ENCODE data around the gene TMEM168. TPM values are rescaled to one million over a fixed set of nuclear protein-coding genes. Genes with fewer than 3 reads are reported as not detected.

The TMEM168 gene
- total and polyA plus RNA-seq, 2 donors from 2014 or later: 8.8 to 26.9 TPM

- Histone ChIP-seq H3K4me3 (ENCODE audit: low read length in 3 of 3) (no peak overlapping the region), H3K9ac (ENCODE audit: low read length in 3 of 3) (no peak overlapping the region), H3K9me3 (ENCODE audit: control insufficient read depth in 2 of 3, insufficient read depth in 1 of 3, low read length in 3 of 3) (no peaks in the 10 kb centered on the region), H3K4me1 (ENCODE audit: control insufficient read depth in 2 of 3, insufficient read depth in 2 of 3, low read depth in 1 of 3, low read length in 3 of 3) (no peaks in the 10 kb centered on the region), H3K36me3 (ENCODE audit: control insufficient read depth in 2 of 3, insufficient read depth in 3 of 3, low read length in 3 of 3) (peaks cover 0 to 5% (median 2%) of the 10 kb centered on the region in 3 donors), H3K27ac (ENCODE audit: low read depth in 2 of 2, low read length in 2 of 2) (no peak overlapping the region), H3K27me3 (ENCODE audit: control insufficient read depth, insufficient read depth, low read length) (no peaks in the 10 kb centered on the region)
- DNase-seq (peak in 2 of 5 donors; percentile 6 to 25), FAIRE-seq (no peak)
- no peak for TF ChIP-seq CTCF (IDR thresholded peaks at IDR 0.05; ENCODE audit: borderline replicate concordance, extremely low read depth, insufficient read depth)
- intact Hi-C loops (cut with DNase I): no loop called here
Observed at GRCh38 chr7:112819536-112819935, 29.3 kb upstream of the TMEM168 start.

DNA sequence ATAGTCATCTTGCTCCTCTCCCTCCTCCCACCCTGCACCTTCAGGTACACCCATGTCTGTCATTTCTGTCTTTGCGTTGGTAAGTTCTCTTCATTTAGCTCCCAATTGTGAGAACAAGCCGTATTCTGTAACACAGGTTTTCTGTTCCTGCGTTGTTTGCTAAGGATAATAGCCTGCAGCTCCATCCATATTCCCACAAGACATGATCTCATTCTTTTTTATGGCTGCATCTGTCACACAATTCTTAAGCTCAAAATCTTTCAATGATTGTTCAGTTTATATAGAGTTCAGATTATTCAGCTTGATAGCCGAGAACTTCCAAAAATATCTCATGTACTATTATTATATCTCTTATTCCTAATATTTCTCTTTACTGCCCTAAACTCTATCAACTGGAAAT is 16.0 kb upstream of the TMEM168 start:
- Histone ChIP-seq H3K27me3 (ENCODE audit: control insufficient read depth, insufficient read depth, low read length) (no peaks in the 10 kb centered on the region), H3K9me3 (ENCODE audit: control insufficient read depth in 2 of 3, insufficient read depth in 1 of 3, low read length in 3 of 3) (no peaks in the 10 kb centered on the region), H3K4me3 (ENCODE audit: low read length in 3 of 3) (no peak overlapping the region), H3K27ac (ENCODE audit: low read depth in 2 of 2, low read length in 2 of 2) (no peak overlapping the region), H3K9ac (ENCODE audit: low read length in 3 of 3) (no peak overlapping the region), H3K4me1 (ENCODE audit: control insufficient read depth in 2 of 3, insufficient read depth in 2 of 3, low read depth in 1 of 3, low read length in 3 of 3) (no peaks in the 10 kb centered on the region), H3K36me3 (ENCODE audit: control insufficient read depth in 2 of 3, insufficient read depth in 3 of 3, low read length in 3 of 3) (no peaks in the 10 kb centered on the region)
- DNase-seq: no peak
- no peak for FAIRE-seq
- TF ChIP-seq CTCF (IDR thresholded peaks at IDR 0.05; ENCODE audit: borderline replicate concordance, extremely low read depth, insufficient read depth): no peak
- intact Hi-C loops (cut with DNase I): no loop called here

GRCh38 chr7:112802406-112802805 is 12.2 kb upstream of the TMEM168 start:
- Histone ChIP-seq H3K4me3 (ENCODE audit: low read length in 3 of 3) (no peak overlapping the region), H3K27me3 (ENCODE audit: control insufficient read depth, insufficient read depth, low read length) (no peaks in the 10 kb centered on the region), H3K4me1 (ENCODE audit: control insufficient read depth in 2 of 3, insufficient read depth in 2 of 3, low read depth in 1 of 3, low read length in 3 of 3) (no peaks in the 10 kb centered on the region), H3K36me3 (ENCODE audit: control insufficient read depth in 2 of 3, insufficient read depth in 3 of 3, low read length in 3 of 3) (no peaks in the 10 kb centered on the region), H3K9me3 (ENCODE audit: control insufficient read depth in 2 of 3, insufficient read depth in 1 of 3, low read length in 3 of 3) (no peaks in the 10 kb centered on the region), H3K27ac (ENCODE audit: low read depth in 2 of 2, low read length in 2 of 2) (no peak overlapping the region), H3K9ac (ENCODE audit: low read length in 3 of 3) (no peak overlapping the region)
- intact Hi-C loops (cut with DNase I): no loop called here
- FAIRE-seq (no peak), DNase-seq (no peak)
- no peak for TF ChIP-seq CTCF (IDR thresholded peaks at IDR 0.05; ENCODE audit: borderline replicate concordance, extremely low read depth, insufficient read depth)

DNA sequence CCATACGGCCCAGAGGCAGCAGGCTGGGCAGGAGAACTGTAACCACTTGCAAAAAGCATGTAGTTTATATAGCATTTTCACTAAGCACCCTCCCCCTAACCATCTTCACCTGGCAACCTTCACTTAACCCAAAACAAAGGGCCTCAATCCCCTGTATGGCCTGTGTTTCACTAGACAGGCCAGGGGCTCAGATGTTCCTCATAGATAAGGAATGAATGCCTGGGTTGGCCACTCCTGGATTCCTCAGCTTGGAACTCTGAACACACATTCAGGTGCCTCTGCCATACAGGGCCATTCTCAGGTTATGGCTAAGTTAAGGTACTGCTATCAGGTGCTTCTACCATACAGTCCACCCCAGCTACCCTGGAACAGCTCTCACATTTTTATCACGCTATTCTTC is 10.3 kb upstream of the TMEM168 start:
- FAIRE-seq (no peak), DNase-seq (no peak)
- no peaks in the 10 kb centered on the region for H3K4me1 ChIP-seq (ENCODE audit: control insufficient read depth in 2 of 3, insufficient read depth in 2 of 3, low read depth in 1 of 3, low read length in 3 of 3)
- H3K9ac ChIP-seq (ENCODE audit: low read length in 3 of 3): no peak overlapping the region
- H3K9me3 ChIP-seq (ENCODE audit: control insufficient read depth in 2 of 3, insufficient read depth in 1 of 3, low read length in 3 of 3): no peaks in the 10 kb centered on the region
- H3K27ac ChIP-seq (ENCODE audit: low read depth in 2 of 2, low read length in 2 of 2): no peak overlapping the region
- no peaks in the 10 kb centered on the region for H3K27me3 ChIP-seq (ENCODE audit: control insufficient read depth, insufficient read depth, low read length)
- no peak for TF ChIP-seq CTCF (IDR thresholded peaks at IDR 0.05; ENCODE audit: borderline replicate concordance, extremely low read depth, insufficient read depth)
- H3K4me3 ChIP-seq (ENCODE audit: low read length in 3 of 3): no peak overlapping the region
- H3K36me3 ChIP-seq (ENCODE audit: control insufficient read depth in 2 of 3, insufficient read depth in 3 of 3, low read length in 3 of 3): no peaks in the 10 kb centered on the region
- intact Hi-C loops (cut with DNase I): no loop called here

Data from kidney (tissue), 14 donors.